ENCODE data around the gene THAP5.

GRCh38 chr7:108522780-108523179 is 46.7 kb downstream of the THAP5 start:
- no peak for TF ChIP-seq CTCF (IDR thresholded peaks at IDR 0.05 in 4 of 5, conservative IDR thresholded peaks at IDR 0.05 in 1 of 5)
- no peak for TF ChIP-seq POLR2A (IDR thresholded peaks at IDR 0.05)
